Natural killer cell treated with Interleukin-12 subunit alpha and Interleukin-12 subunit beta and Interleukin-15 and Interleukin-18, amount 100 ng/mL, for 72 hours (primary cell): Measurements from ENCODE around the gene SLC16A4. TPM values are rescaled to one million over a fixed set of nuclear protein-coding genes. Genes with fewer than 3 reads are reported as not detected.
"Not testable (repeated sequence)": the region's sequence is repeated elsewhere in the genome, so short reads cannot be mapped to it uniquely, and the experiment has no call there.

Experiments used
- ATAC-seq, 2 donors: fragments of 150-1000 bp; cut with Tn5 transposase in 1 of 2; sonication (Bioruptor Pico), chemical (Tn5 transposase) in 1 of 2; 2 replicates each; pipeline ENCODE4 v1.10.0; 2021
- DNase-seq: peaks from one replicate; pipeline ENCODE4 v3.0.0; 2022; ENCODE audit warnings: low spot score
- H3K27ac Mint-ChIP-seq, 2 donors: 1 replicate in 1 of 2; 2 replicates in 1 of 2; pipeline ENCODE4 v1.8.0; 2022; ENCODE audit warnings: mixed read lengths in 2 of 2, mild to moderate bottlenecking in 1 of 2, moderate library complexity in 1 of 2
- H3K27me3 Mint-ChIP-seq, 2 donors: 1 replicate in 1 of 2; 2 replicates in 1 of 2; pipeline ENCODE4 v1.8.0; 2022; ENCODE audit warnings: mixed read lengths in 2 of 2
- H3K36me3 Mint-ChIP-seq: one replicate; pipeline ENCODE4 v1.8.0; 2022; ENCODE audit warnings: mixed read lengths
- H3K4me1 Mint-ChIP-seq, 2 donors: 1 replicate in 1 of 2; 2 replicates in 1 of 2; pipeline ENCODE4 v1.8.0; 2022; ENCODE audit warnings: low read depth in 2 of 2, mixed read lengths in 2 of 2, mild to moderate bottlenecking in 1 of 2
- H3K4me3 Mint-ChIP-seq: one replicate; pipeline ENCODE4 v1.8.0; 2022; ENCODE audit warnings: mixed read lengths
- H3K9me3 Mint-ChIP-seq: 2 replicates; pipeline ENCODE4 v1.8.0; 2022; ENCODE audit warnings: mixed read lengths
- total RNA-seq, 2 donors: library from RNA; stranded (reverse); gene quantifications; one replicate each; pipeline ENCODE4 v1.2.3, GENCODE V29; 2022

SLC16A4 gene
- total RNA-seq: under 1 TPM in 1 of 2 donors, not detected in 1; 0.48 TPM

- H3K4me3 Mint-ChIP-seq: no peak within 1 kb of the TSS
- H3K27ac Mint-ChIP-seq: no peak within 1 kb of the TSS
- H3K27me3 Mint-ChIP-seq: no peaks in the 10 kb centered on the region
- H3K9me3 Mint-ChIP-seq: no peaks in the 10 kb centered on the region
- H3K4me1 Mint-ChIP-seq: peaks cover 0 to 6% of the 10 kb centered on the region in 2 donors
- H3K36me3 Mint-ChIP-seq: peaks cover 7% of the 10 kb centered on the region
- DNase-seq: no peak
- ATAC-seq: no peak
Measured at GRCh38 chr1:110390692-110391245, at the start of gene SLC16A4. TSS of gene SLC16A4 (minus strand) at chr1:110391026. CDS start at chr1:110389323, 1,703 bp downstream.

GRCh38 chr1:110439873-110440272 is 49.0 kb upstream of the SLC16A4 start:
- not testable (repeated sequence) for H3K9me3 Mint-ChIP-seq, H3K36me3 Mint-ChIP-seq, ATAC-seq, DNase-seq, H3K4me1 Mint-ChIP-seq, H3K4me3 Mint-ChIP-seq, H3K27ac Mint-ChIP-seq
- H3K27me3 Mint-ChIP-seq: peaks cover 19 to 21% of the 10 kb centered on the region in 2 donors

- DNase-seq: no peak
- H3K27ac Mint-ChIP-seq: no peak overlapping the region
- H3K4me3 Mint-ChIP-seq: no peak overlapping the region
- no peaks in the 10 kb centered on the region for H3K4me1 Mint-ChIP-seq
- peaks cover 16 to 21% of the 10 kb centered on the region in 2 donors for H3K27me3 Mint-ChIP-seq
- ATAC-seq: no peak
- H3K9me3 Mint-ChIP-seq: no peaks in the 10 kb centered on the region
- no peaks in the 10 kb centered on the region for H3K36me3 Mint-ChIP-seq
Measured at GRCh38 chr1:110438893-110439292, 48.1 kb upstream of the SLC16A4 start.

- H3K27me3 Mint-ChIP-seq: peaks cover 10 to 17% of the 10 kb centered on the region in 2 donors
- H3K9me3 Mint-ChIP-seq, DNase-seq, H3K4me3 Mint-ChIP-seq, H3K36me3 Mint-ChIP-seq, H3K4me1 Mint-ChIP-seq, ATAC-seq, H3K27ac Mint-ChIP-seq: not testable (repeated sequence)
Measured at GRCh38 chr1:110437645-110438299, 46.9 kb upstream of the SLC16A4 start.

GRCh38 chr1:110436635-110437034 is 45.8 kb upstream of the SLC16A4 start:
- H3K4me3 Mint-ChIP-seq: no peak overlapping the region
- DNase-seq (no peak), ATAC-seq (no peak)
- H3K27ac Mint-ChIP-seq: no peak overlapping the region
- H3K27me3 Mint-ChIP-seq: peaks cover 9 to 20% of the 10 kb centered on the region in 2 donors
- no peaks in the 10 kb centered on the region for H3K9me3 Mint-ChIP-seq
- H3K36me3 Mint-ChIP-seq: no peaks in the 10 kb centered on the region
- no peaks in the 10 kb centered on the region for H3K4me1 Mint-ChIP-seq

GRCh38 chr1:110434946-110435345 is 44.1 kb upstream of the SLC16A4 start:
- Mint-ChIP-seq H3K4me1 (no peaks in the 10 kb centered on the region), H3K27me3 (peaks cover 18 to 25% of the 10 kb centered on the region in 2 donors), H3K9me3 (no peaks in the 10 kb centered on the region)

GRCh38 chr1:110433803-110434202 is 43.0 kb upstream of the SLC16A4 start:
- ATAC-seq: peak in 1 of 2 donors; percentile 63
- H3K4me3 Mint-ChIP-seq: no peak overlapping the region
- H3K36me3 Mint-ChIP-seq: no peaks in the 10 kb centered on the region
- no peaks in the 10 kb centered on the region for H3K9me3 Mint-ChIP-seq
- no peaks in the 10 kb centered on the region for H3K4me1 Mint-ChIP-seq
- peaks cover 15 to 16% of the 10 kb centered on the region in 2 donors for H3K27me3 Mint-ChIP-seq
- no peak for DNase-seq
- H3K27ac Mint-ChIP-seq: no peak overlapping the region

More at GRCh38 chr1:110434946-110435345, 44.1 kb upstream of the SLC16A4 start:
- no peak overlapping the region for H3K27ac Mint-ChIP-seq
- no peaks in the 10 kb centered on the region for H3K36me3 Mint-ChIP-seq
- ATAC-seq (no peak), DNase-seq (no peak)
- H3K4me3 Mint-ChIP-seq: no peak overlapping the region

- no peak overlapping the region for H3K4me3 Mint-ChIP-seq
- H3K27ac Mint-ChIP-seq: no peak overlapping the region
- no peak for DNase-seq
- H3K4me1 Mint-ChIP-seq: no peaks in the 10 kb centered on the region
- H3K27me3 Mint-ChIP-seq: peaks cover 12 to 15% of the 10 kb centered on the region in 2 donors
- ATAC-seq: no peak
- H3K36me3 Mint-ChIP-seq: no peaks in the 10 kb centered on the region
- no peaks in the 10 kb centered on the region for H3K9me3 Mint-ChIP-seq
Measured at GRCh38 chr1:110433213-110433612, 42.4 kb upstream of the SLC16A4 start.

- no peak overlapping the region for H3K27ac Mint-ChIP-seq
- no peak for ATAC-seq
- no peaks in the 10 kb centered on the region for H3K4me1 Mint-ChIP-seq
- peaks cover 12 to 21% of the 10 kb centered on the region in 2 donors for H3K27me3 Mint-ChIP-seq
- H3K4me3 Mint-ChIP-seq: no peak overlapping the region
- H3K9me3 Mint-ChIP-seq: no peaks in the 10 kb centered on the region
- no peak for DNase-seq
- no peaks in the 10 kb centered on the region for H3K36me3 Mint-ChIP-seq
Measured at GRCh38 chr1:110430901-110431300, 40.1 kb upstream of the SLC16A4 start.

GRCh38 chr1:110430366-110430765 is 39.5 kb upstream of the SLC16A4 start:
- Mint-ChIP-seq H3K36me3 (no peaks in the 10 kb centered on the region), H3K27ac (no peak overlapping the region), H3K27me3 (peaks cover 12 to 21% of the 10 kb centered on the region in 2 donors), H3K4me1 (no peaks in the 10 kb centered on the region), H3K9me3 (no peaks in the 10 kb centered on the region), H3K4me3 (no peak overlapping the region)
- DNase-seq (no peak), ATAC-seq (no peak)

GRCh38 chr1:110428946-110429345 is 38.1 kb upstream of the SLC16A4 start:
- H3K36me3 Mint-ChIP-seq: no peaks in the 10 kb centered on the region
- ATAC-seq: no peak
- no peak overlapping the region for H3K27ac Mint-ChIP-seq
- no peaks in the 10 kb centered on the region for H3K4me1 Mint-ChIP-seq
- H3K9me3 Mint-ChIP-seq: no peaks in the 10 kb centered on the region
- no peak for DNase-seq
- H3K27me3 Mint-ChIP-seq: peaks cover 12 to 21% of the 10 kb centered on the region in 2 donors
- H3K4me3 Mint-ChIP-seq: no peak overlapping the region

GRCh38 chr1:110426854-110427253 is 36.0 kb upstream of the SLC16A4 start:
- Mint-ChIP-seq H3K4me1 (no peaks in the 10 kb centered on the region), H3K27me3 (peaks cover 16% of the 10 kb centered on the region in 2 donors), H3K27ac (no peak overlapping the region), H3K4me3 (no peak overlapping the region), H3K9me3 (no peaks in the 10 kb centered on the region), H3K36me3 (no peaks in the 10 kb centered on the region)
- ATAC-seq (no peak), DNase-seq (no peak)

GRCh38 chr1:110425612-110426152 is 34.9 kb upstream of the SLC16A4 start:
- DNase-seq (no peak), ATAC-seq (no peak)
- H3K27ac Mint-ChIP-seq: no peak overlapping the region
- H3K4me3 Mint-ChIP-seq: no peak overlapping the region
- H3K27me3 Mint-ChIP-seq: peaks cover 6 to 10% of the 10 kb centered on the region in 2 donors
- H3K4me1 Mint-ChIP-seq: no peaks in the 10 kb centered on the region
- no peaks in the 10 kb centered on the region for H3K36me3 Mint-ChIP-seq
- no peaks in the 10 kb centered on the region for H3K9me3 Mint-ChIP-seq
